Lower lobe of right lung (tissue), 2 donors: ENCODE measurements around the gene IL25. TPM values are rescaled to one million over a fixed set of nuclear protein-coding genes. Genes with fewer than 3 reads are reported as not detected.
"Not testable (repeated sequence)": the region's sequence is repeated elsewhere in the genome, so short reads cannot be mapped to it uniquely, and the experiment has no call there.

Experiments
- ATAC-seq, 2 donors: fragments of 200-7000 bp; cut with Tn5 transposase; one replicate each; pipeline ENCODE4 v1.9.1; 2020 to 2022; ENCODE audit warnings: mild to moderate bottlenecking in 2 of 2, moderate library complexity in 2 of 2
- DNase-seq: peaks from one replicate; pipeline ENCODE4 v3.0.0-alpha.2; 2020
- H3K27ac ChIP-seq: fragments of 200-600 bp; one replicate; pipeline ENCODE4 v1.8.0; 2022
- H3K27me3 ChIP-seq: fragments of 200-600 bp; one replicate; pipeline ENCODE4 v1.8.0; 2022; ENCODE audit warnings: low read depth
- H3K36me3 ChIP-seq: fragments of 200-600 bp; one replicate; pipeline ENCODE4 v1.8.0; 2022; ENCODE audit warnings: mild to moderate bottlenecking
- H3K4me1 ChIP-seq: fragments of 200-600 bp; one replicate; pipeline ENCODE4 v1.8.0; 2022
- H3K4me3 ChIP-seq: fragments of 200-600 bp; one replicate; pipeline ENCODE4 v1.8.0; 2022; ENCODE audit warnings: mild to moderate bottlenecking
- H3K9me3 ChIP-seq: fragments of 200-600 bp; one replicate; pipeline ENCODE4 v1.8.0; 2022
- intact Hi-C: fragments of 100-400 bp; cut with DNase I; formaldehyde crosslinking; loops from one replicate; pipeline ENCODE4 v1.11.0; 2022
- microRNA-seq: library from miRNA; unstranded; fragments of <30 nt; microRNA quantifications from one replicate; pipeline ENCODE4 v1.2.0, GENCODE V29; 2020; ENCODE audit warnings: borderline number of aligned reads
- total RNA-seq: library from RNA; stranded (reverse); fragmentation: NEBNext Ultra II Directional; extraction: Animal tissue kit (Norgen Biotek cat#: 25700); gene quantifications from one replicate; pipeline ENCODE4 v1.2.1, GENCODE V29; 2021
- TF ChIP-seq, protein P1 (sequence below): fragments of 200-600 bp; IDR thresholded peaks from one replicate; pipeline ENCODE4 v1.8.0; 2022; ENCODE audit warnings: antibody characterized with exemption, mild to moderate bottlenecking
- donor health status: DM: no; HTN: yes; CAD: no; lungs with severe emphysema.

The IL25 gene
- total RNA-seq, 1 donor from 2014 or later, result not detected

GRCh38 chr14:23418021-23418420 is 45.4 kb downstream of the IL25 start:
- Histone ChIP-seq H3K27ac (no peak overlapping the region), H3K36me3 (no peaks in the 10 kb centered on the region), H3K4me1 (no peaks in the 10 kb centered on the region), H3K9me3 (no peaks in the 10 kb centered on the region), H3K27me3 (no peaks in the 10 kb centered on the region), H3K4me3 (no peak overlapping the region)
- intact Hi-C loops, result no loop called here
- TF ChIP-seq, protein P1, sequence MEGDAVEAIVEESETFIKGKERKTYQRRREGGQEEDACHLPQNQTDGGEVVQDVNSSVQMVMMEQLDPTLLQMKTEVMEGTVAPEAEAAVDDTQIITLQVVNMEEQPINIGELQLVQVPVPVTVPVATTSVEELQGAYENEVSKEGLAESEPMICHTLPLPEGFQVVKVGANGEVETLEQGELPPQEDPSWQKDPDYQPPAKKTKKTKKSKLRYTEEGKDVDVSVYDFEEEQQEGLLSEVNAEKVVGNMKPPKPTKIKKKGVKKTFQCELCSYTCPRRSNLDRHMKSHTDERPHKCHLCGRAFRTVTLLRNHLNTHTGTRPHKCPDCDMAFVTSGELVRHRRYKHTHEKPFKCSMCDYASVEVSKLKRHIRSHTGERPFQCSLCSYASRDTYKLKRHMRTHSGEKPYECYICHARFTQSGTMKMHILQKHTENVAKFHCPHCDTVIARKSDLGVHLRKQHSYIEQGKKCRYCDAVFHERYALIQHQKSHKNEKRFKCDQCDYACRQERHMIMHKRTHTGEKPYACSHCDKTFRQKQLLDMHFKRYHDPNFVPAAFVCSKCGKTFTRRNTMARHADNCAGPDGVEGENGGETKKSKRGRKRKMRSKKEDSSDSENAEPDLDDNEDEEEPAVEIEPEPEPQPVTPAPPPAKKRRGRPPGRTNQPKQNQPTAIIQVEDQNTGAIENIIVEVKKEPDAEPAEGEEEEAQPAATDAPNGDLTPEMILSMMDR, result no peak
- ATAC-seq (no peak), DNase-seq (no peak)

DNA sequence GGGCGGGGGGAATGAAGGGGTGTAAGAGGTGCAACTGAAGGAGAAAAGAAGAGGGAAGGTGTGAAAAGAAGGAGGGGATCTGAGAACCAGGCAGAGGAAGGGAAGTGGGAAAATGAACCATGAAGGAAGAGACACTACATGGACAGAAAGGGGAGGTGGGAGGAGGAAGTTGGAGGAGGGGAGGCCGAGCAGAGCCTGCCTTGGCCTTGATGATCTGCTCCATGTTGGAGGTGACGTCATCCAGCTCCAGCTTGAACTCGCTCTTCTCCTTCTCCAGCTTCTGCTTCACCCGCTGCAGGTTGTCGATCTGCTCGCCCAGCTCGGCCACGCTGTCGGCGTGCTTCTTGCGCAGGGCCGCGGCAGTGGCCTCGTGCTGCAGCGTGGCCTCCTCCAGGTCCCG is 47.0 kb downstream of the IL25 start:
- H3K4me3 ChIP-seq, ATAC-seq, H3K27me3 ChIP-seq, H3K27ac ChIP-seq, DNase-seq, H3K9me3 ChIP-seq, H3K36me3 ChIP-seq, intact Hi-C loops, H3K4me1 ChIP-seq: not testable (repeated sequence)

DNA sequence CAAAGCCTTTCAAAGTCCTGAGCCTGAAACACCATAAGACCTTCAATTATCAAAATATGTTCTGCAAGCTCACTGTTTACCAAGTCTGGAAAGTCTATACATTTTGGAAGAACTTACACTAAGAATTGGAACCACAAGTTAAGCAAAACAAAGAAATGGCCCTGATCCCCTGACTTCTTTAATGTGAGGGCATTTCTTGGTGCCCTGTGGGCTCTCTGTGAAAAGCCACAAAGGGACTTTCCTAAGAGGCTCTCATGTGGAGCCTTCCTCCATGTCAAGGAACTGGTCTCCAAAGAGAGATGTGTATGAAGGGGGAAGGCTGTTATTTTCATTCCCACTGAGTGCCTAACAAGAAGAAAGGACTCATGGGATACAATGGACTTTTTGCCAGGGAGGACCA is 49.0 kb downstream of the IL25 start:
- no peak overlapping the region for H3K4me3 ChIP-seq
- intact Hi-C loops, result no loop called here
- no peaks in the 10 kb centered on the region for H3K4me1 ChIP-seq
- no peak for DNase-seq
- H3K36me3 ChIP-seq, result no peaks in the 10 kb centered on the region
- H3K9me3 ChIP-seq, result no peaks in the 10 kb centered on the region
- ATAC-seq, result no peak
- no peaks in the 10 kb centered on the region for H3K27me3 ChIP-seq
- H3K27ac ChIP-seq, result no peak overlapping the region
- TF ChIP-seq, protein P1, result no peak

DNA sequence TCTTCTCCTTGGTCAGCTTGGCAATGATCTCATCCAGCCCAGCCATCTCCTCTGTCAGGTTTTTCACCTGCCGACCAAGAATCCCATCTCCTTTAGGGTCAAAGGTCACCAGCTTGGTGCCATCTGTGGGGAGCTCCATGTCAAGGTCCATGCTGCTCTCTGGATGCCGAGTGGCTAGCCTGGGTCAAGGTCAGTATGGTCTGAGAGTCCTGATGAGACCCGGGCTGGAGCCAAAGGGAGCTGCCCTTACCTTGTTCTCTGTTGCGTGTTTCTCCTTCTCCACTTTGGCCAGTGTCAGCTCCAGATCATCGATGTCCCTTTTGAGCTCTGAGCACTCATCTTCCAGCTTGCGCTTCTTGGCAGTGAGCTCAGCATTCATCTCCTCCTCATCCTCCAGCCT is 51.0 kb downstream of the IL25 start:
- no peak overlapping the region for H3K27ac ChIP-seq
- H3K36me3 ChIP-seq, result no peaks in the 10 kb centered on the region
- no peak for DNase-seq
- no peaks in the 10 kb centered on the region for H3K4me1 ChIP-seq
- H3K4me3 ChIP-seq, result no peak overlapping the region
- ATAC-seq, result no peak
- intact Hi-C loops, result no loop called here
- TF ChIP-seq, protein P1, result no peak
- H3K9me3 ChIP-seq, result no peaks in the 10 kb centered on the region
- H3K27me3 ChIP-seq, result no peaks in the 10 kb centered on the region

- H3K36me3 ChIP-seq, result no peaks in the 10 kb centered on the region
- DNase-seq, result no peak
- no peak overlapping the region for H3K4me3 ChIP-seq
- no peaks in the 10 kb centered on the region for H3K4me1 ChIP-seq
- H3K9me3 ChIP-seq, result no peaks in the 10 kb centered on the region
- no peak for ATAC-seq
- TF ChIP-seq, protein P1, result no peak
- H3K27me3 ChIP-seq, result no peaks in the 10 kb centered on the region
- intact Hi-C loops, result no loop called here
- H3K27ac ChIP-seq, result no peak overlapping the region
Observed at GRCh38 chr14:23425169-23425568, 52.6 kb downstream of the IL25 start.

DNA sequence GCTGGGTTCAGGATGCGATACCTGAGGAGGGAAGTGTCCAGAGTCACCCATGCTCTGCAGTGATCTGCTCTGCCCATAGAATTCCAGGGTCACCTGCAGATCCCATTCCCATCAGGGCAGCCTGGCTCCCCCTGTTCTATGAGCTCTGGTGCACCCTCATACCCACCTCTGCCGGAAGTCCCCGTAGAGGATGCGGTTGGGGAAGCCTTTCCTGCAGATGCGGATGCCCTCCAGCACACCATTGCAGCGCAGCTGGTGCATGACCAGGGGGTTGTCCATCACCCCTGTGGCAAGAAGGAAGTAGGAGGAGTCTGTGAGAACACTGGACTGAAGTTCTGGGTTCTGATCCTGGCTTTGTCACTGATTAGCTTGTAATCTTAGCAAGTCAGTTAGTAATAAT is 53.2 kb downstream of the IL25 start:
- intact Hi-C loops, H3K4me1 ChIP-seq, H3K4me3 ChIP-seq, H3K9me3 ChIP-seq, ATAC-seq, DNase-seq, H3K27ac ChIP-seq, H3K36me3 ChIP-seq, H3K27me3 ChIP-seq: not testable (repeated sequence)

Small RNAs within 50 kb of the gene (microRNA-seq; reads per million reads assigned to microRNA genes)
- gene MIR208A, result 8.0 reads per million, percentile 10 among the genes with 10 or more reads in this experiment
- gene MIR208B, result 161 reads per million, percentile 60 among the genes with 10 or more reads in this experiment

Other genes starting within 250 kb of the IL25 start
- gene SLC7A8, start 189.1 kb upstream of the IL25 start, total RNA-seq, result 36.8 TPM
- not detected for gene RNF212B, start 134.9 kb upstream of the IL25 start, total RNA-seq
- 12.4 TPM for gene HOMEZ, start 86.7 kb upstream of the IL25 start, total RNA-seq
- gene PPP1R3E, start 70.0 kb upstream of the IL25 start, total RNA-seq, result 16.9 TPM
- gene BCL2L2, start 66.0 kb upstream of the IL25 start, total RNA-seq, result 43.9 TPM
- 122 TPM for gene PABPN1, start 51.4 kb upstream of the IL25 start, total RNA-seq
- 10.6 TPM for gene SLC22A17, start 19.9 kb upstream of the IL25 start, total RNA-seq
- gene EFS, start 7.6 kb upstream of the IL25 start, total RNA-seq, result 11.5 TPM
- 1.4 TPM for gene CMTM5, start 4.2 kb downstream of the IL25 start, total RNA-seq
- 0.62 TPM for gene MYH6, start 35.5 kb downstream of the IL25 start, total RNA-seq
- gene MYH7, start 62.9 kb downstream of the IL25 start, total RNA-seq, result 0.09 TPM
- gene NGDN, start 96.9 kb downstream of the IL25 start, total RNA-seq, result 33.3 TPM
- 5.1 TPM for gene ZFHX2, start 179.0 kb downstream of the IL25 start, total RNA-seq
- gene THTPA, start 183.5 kb downstream of the IL25 start, total RNA-seq, result 19.1 TPM
- 146 TPM for gene AP1G2, start 195.0 kb downstream of the IL25 start, total RNA-seq
- 5.1 TPM for gene JPH4, start 206.0 kb downstream of the IL25 start, total RNA-seq